H1 (cell line): Measurements from ENCODE around the gene NARS2. TPM values are rescaled to one million over a fixed set of nuclear protein-coding genes. Genes with fewer than 3 reads are reported as not detected.

Source experiments
- CTCF ChIA-PET: fragments of 300-600 bp; sonication (Branson Sonifier 250); formaldehyde crosslinking; loops from one replicate; lab custom pipeline; 2021; ENCODE audit not compliant: partially characterized antibody; lab: Charles Lee
- POLR2A ChIA-PET: fragments of 300-600 bp; sonication (Branson Sonifier 250); formaldehyde crosslinking; loops from one replicate; lab custom pipeline; 2021; ENCODE audit warnings: inconsistent platforms; ENCODE audit not compliant: partially characterized antibody; lab: Charles Lee
- DNase-seq, 2 experiments: peaks; one replicate each; pipeline versions ENCODE4 v3.0.0 to v3.0.0-alpha.2; 2010 to 2022; ENCODE audit warnings: low spot score in 2 of 2, low read depth in 1 of 2, mixed read lengths in 1 of 2
- FAIRE-seq: peaks from 2 replicates; lab custom pipeline; 2011; peaks lifted over from hg19 to GRCh38; lab: Jason Lieb, UNC
- H2AFZ ChIP-seq: 2 replicates; pipeline ENCODE4 v1.8.1; 2012; ENCODE audit warnings: low read length, inconsistent platforms
- H2AK5ac ChIP-seq: 2 replicates; pipeline ENCODE4 v1.6.1; 2013; ENCODE audit warnings: low read depth, low read length
- H2BK120ac ChIP-seq: replicated peaks from 2 replicates; pipeline ENCODE3; 2013; ENCODE audit warnings: low read depth, low read length, inconsistent platforms
- H2BK12ac ChIP-seq: 2 replicates; pipeline ENCODE4 v1.6.1; 2013; ENCODE audit warnings: low read depth, low read length
- H2BK15ac ChIP-seq: 2 replicates; pipeline ENCODE4 v1.6.1; 2013; ENCODE audit warnings: low read length
- H2BK20ac ChIP-seq: 2 replicates; pipeline ENCODE4 v1.6.1; 2013; ENCODE audit warnings: low read length
- H2BK5ac ChIP-seq: 2 replicates; pipeline ENCODE4 v1.6.1; 2013; ENCODE audit warnings: low read depth, low read length
- H3K14ac ChIP-seq: 2 replicates; pipeline ENCODE4 v1.6.1; 2013; ENCODE audit warnings: inconsistent platforms; ENCODE audit not compliant: insufficient read length
- H3K18ac ChIP-seq: 2 replicates; pipeline ENCODE4 v1.6.1; 2013; ENCODE audit warnings: low read length; ENCODE audit errors: extremely low read depth
- H3K23ac ChIP-seq: 2 replicates; pipeline ENCODE4 v1.6.1; 2013; ENCODE audit warnings: inconsistent platforms; ENCODE audit not compliant: insufficient read length
- H3K23me2 ChIP-seq: 2 replicates; pipeline ENCODE4 v1.6.1; 2013; ENCODE audit warnings: low read depth, low read length
- H3K27ac ChIP-seq: 2 replicates; pipeline ENCODE4 v1.6.1; 2011; ENCODE audit warnings: low read depth, low read length, inconsistent platforms
- H3K27me3 ChIP-seq, 4 experiments: replicated peaks in 1 of 4; 1 replicate in 1 of 4; 2 replicates in 3 of 4; pipeline versions ENCODE4 v1.6.1 to v1.8.1; 2011 to 2013; ENCODE audit warnings: low read length in 3 of 4, mild to moderate bottlenecking in 3 of 4, inconsistent platforms in 2 of 4, mixed read lengths in 2 of 4, moderate library complexity in 1 of 4; ENCODE audit not compliant: control insufficient read depth in 3 of 4, insufficient read depth in 3 of 4; ENCODE audit errors: extremely low read depth in 1 of 4
- H3K36me3 ChIP-seq, 4 experiments: 2 replicates each; pipeline versions ENCODE4 v1.6.1 to v1.8.1; 2011 to 2013; ENCODE audit warnings: mild to moderate bottlenecking in 4 of 4, low read length in 3 of 4, moderate library complexity in 2 of 4, control low read depth in 1 of 4, inconsistent platforms in 1 of 4; ENCODE audit not compliant: insufficient read depth in 4 of 4, control insufficient read depth in 2 of 4
- H3K4ac ChIP-seq: replicated peaks from 2 replicates; pipeline ENCODE3; 2013; ENCODE audit warnings: low read length, low read depth, mixed read lengths, inconsistent platforms; ENCODE audit not compliant: insufficient read length
- H3K4me1 ChIP-seq, 4 experiments: replicated peaks in 1 of 4; 1 replicate in 1 of 4; 2 replicates in 3 of 4; pipeline versions ENCODE4 v1.6.1 to v1.8.1; 2011 to 2013; ENCODE audit warnings: low read length in 3 of 4, inconsistent platforms in 2 of 4, mixed read lengths in 1 of 4; ENCODE audit not compliant: insufficient read depth in 4 of 4, control insufficient read depth in 3 of 4
- H3K4me2 ChIP-seq, 2 experiments: 2 replicates each; pipeline versions ENCODE4 v1.6.1 to v1.8.1; 2011 to 2013; ENCODE audit warnings: low read depth in 2 of 2, low read length in 2 of 2, control low read depth in 1 of 2, inconsistent platforms in 1 of 2, mild to moderate bottlenecking in 1 of 2; ENCODE audit not compliant: insufficient read depth in 1 of 2
- H3K4me3 ChIP-seq, 4 experiments: fragments of 200-600, 300-600 bp in 1 of 4; sonication (generic), shearing (Covaris generic), sonication (Bioruptor Twin) in 1 of 4; 2 replicates each; pipeline versions ENCODE4 v1.5.1 to v1.8.1; 2011 to 2016; ENCODE audit warnings: low read length in 4 of 4, low read depth in 3 of 4, control low read depth in 2 of 4, inconsistent platforms in 2 of 4, mild to moderate bottlenecking in 2 of 4, mixed read lengths in 1 of 4, moderate library complexity in 1 of 4; ENCODE audit not compliant: insufficient read depth in 2 of 4; ENCODE audit errors: extremely low read depth in 1 of 4
- H3K56ac ChIP-seq: replicated peaks from 2 replicates; pipeline ENCODE3; 2013; ENCODE audit warnings: low read depth, mild to moderate bottlenecking, mixed read lengths, low read length, inconsistent platforms; ENCODE audit not compliant: insufficient read length
- H3K79me1 ChIP-seq: 2 replicates; pipeline ENCODE4 v1.6.1; 2013; ENCODE audit warnings: low read depth, low read length, control low read depth
- H3K79me2 ChIP-seq, 2 experiments: 2 replicates each; pipeline versions ENCODE4 v1.6.1 to v1.8.1; 2012 to 2013; ENCODE audit warnings: low read length in 2 of 2, mild to moderate bottlenecking in 2 of 2, inconsistent platforms in 1 of 2; ENCODE audit not compliant: insufficient read depth in 2 of 2, control insufficient read depth in 1 of 2
- H3K9ac ChIP-seq, 4 experiments: replicated peaks in 1 of 4; 1 replicate in 1 of 4; 2 replicates in 3 of 4; pipeline versions ENCODE4 v1.6.1 to v1.8.1; 2011 to 2013; ENCODE audit warnings: low read depth in 3 of 4, low read length in 3 of 4, control low read depth in 2 of 4, mild to moderate bottlenecking in 2 of 4, moderate library complexity in 2 of 4, inconsistent platforms in 1 of 4; ENCODE audit errors: extremely low read depth in 1 of 4
- H3K9me3 ChIP-seq, 2 experiments: 2 replicates each; pipeline versions ENCODE4 v1.6.1 to v1.8.1; 2012 to 2013; ENCODE audit warnings: mild to moderate bottlenecking in 2 of 2, moderate library complexity in 2 of 2, control low read depth in 1 of 2, inconsistent platforms in 1 of 2, low read depth in 1 of 2, low read length in 1 of 2, mixed read lengths in 1 of 2; ENCODE audit not compliant: insufficient read depth in 2 of 2
- H4K20me1 ChIP-seq, 2 experiments: replicated peaks in 1 of 2; 2 replicates each; pipeline versions ENCODE3 to v1.8.1; 2011 to 2013; ENCODE audit warnings: inconsistent platforms in 2 of 2, low read length in 2 of 2, mild to moderate bottlenecking in 1 of 2; ENCODE audit not compliant: insufficient read depth in 2 of 2, control insufficient read depth in 1 of 2
- H4K5ac ChIP-seq: 2 replicates; pipeline ENCODE4 v1.6.1; 2013; ENCODE audit warnings: low read length, low read depth, mixed read lengths, inconsistent platforms; ENCODE audit not compliant: insufficient read length
- H4K8ac ChIP-seq: 2 replicates; pipeline ENCODE4 v1.8.0; 2013; ENCODE audit warnings: mild to moderate bottlenecking, moderate library complexity, low read length, inconsistent platforms; ENCODE audit not compliant: insufficient read depth; ENCODE audit errors: extremely low read depth
- H4K91ac ChIP-seq: replicated peaks from 2 replicates; pipeline ENCODE3; 2013; ENCODE audit warnings: low read length, mixed read lengths, inconsistent platforms; ENCODE audit not compliant: insufficient read length
- CTCF ChIP-seq, 3 experiments: IDR thresholded peaks; 1 replicate in 2 of 3; 2 replicates in 1 of 3; pipeline versions ENCODE4 v1.5.1 to v1.6.1; 2011; ENCODE audit warnings: low read length in 3 of 3, mild to moderate bottlenecking in 3 of 3, inconsistent platforms in 2 of 3, low read depth in 1 of 3, moderate library complexity in 1 of 3; ENCODE audit not compliant: insufficient read depth in 1 of 3; ENCODE audit errors: control extremely low read depth in 1 of 3
- EP300 ChIP-seq, 2 experiments: IDR thresholded peaks; 1 replicate in 1 of 2; 2 replicates in 1 of 2; pipeline ENCODE4 v1.6.1; 2011 to 2012; ENCODE audit warnings: low read depth in 2 of 2, low read length in 2 of 2, mild to moderate bottlenecking in 2 of 2, borderline replicate concordance in 1 of 2, inconsistent platforms in 1 of 2, moderate library complexity in 1 of 2
- RAD21 ChIP-seq, 2 experiments: IDR thresholded peaks in 1 of 2; conservative IDR thresholded peaks in 1 of 2; 2 replicates each; pipeline ENCODE4 v1.6.1; 2011; ENCODE audit warnings: low read depth in 2 of 2, low read length in 2 of 2, improper control_type of control experiment in 1 of 2, inconsistent platforms in 1 of 2, mild to moderate bottlenecking in 1 of 2, moderate library complexity in 1 of 2
- SIRT6 ChIP-seq: IDR thresholded peaks from one replicate; pipeline ENCODE4 v1.7.1; 2012; ENCODE audit warnings: low read length, inconsistent platforms
- WGBS, 2 experiments: shearing (Covaris generic) in 1 of 2; methylation state at CpG; one replicate each; pipeline versions ENCODE4 v1.1.6 to v1.1.7; 2013 to 2015; ENCODE audit warnings: low lambda C conversion rate in 2 of 2, mixed read lengths in 2 of 2, inconsistent platforms in 1 of 2, low coverage in 1 of 2, missing lambda C conversion rate in 1 of 2; ENCODE audit not compliant: insufficient replicate concordance in 2 of 2, insufficient coverage in 1 of 2, insufficient read length in 1 of 2; ENCODE audit errors: extremely low coverage in 1 of 2, missing lambda C conversion rate in 1 of 2; 5-methylcytosine and 5-hydroxymethylcytosine counted together
- polyA plus RNA-seq, 7 experiments: library from polyadenylated mRNA; depleted of rRNA in 3 of 7; stranded (reverse) in 5 of 7; unstranded in 2 of 7; fragments of >200 nt in 5 of 7; fragments of 200-250 nt in 2 of 7; gene quantifications; 1 replicate in 5 of 7; 2 replicates in 1 of 7; 4 replicates in 1 of 7; pipeline versions ENCODE4 v1.2.1 to v1.2.3, GENCODE V29; 2011 to 2013; ENCODE audit warnings: missing spikeins in 2 of 7, mixed read lengths in 2 of 7
- total RNA-seq: library from RNA; stranded (reverse); fragmentation: NEBNext Ultra II Directional; extraction: Animal tissue kit (Norgen Biotek cat#: 25700); gene quantifications from 2 replicates; pipeline ENCODE4 v1.2.1, GENCODE V29; 2021

NARS2 gene
- total and polyA plus RNA-seq, 2 of the 8 experiments (the other 6 are each of a cell fraction or from before 2014, with no cell fraction given) = 26.2 to 51.6 TPM

- Histone ChIP-seq H3K9me3 (no peaks in the 10 kb centered on the region), H3K9ac (no peak overlapping the region), H3K79me2 (no peaks in the 10 kb centered on the region), H3K23ac (no peak overlapping the region), H4K8ac (no peak overlapping the region), H3K56ac (no peak overlapping the region), H2AFZ (no peak overlapping the region), H2BK12ac (no peak overlapping the region), H4K91ac (no peak overlapping the region), H2BK5ac (no peak overlapping the region), H3K4me3 (no peak overlapping the region), H3K36me3 (no peaks in the 10 kb centered on the region; a peak in 2 of 8 replicates), H3K4ac (no peak overlapping the region), H4K5ac (no peak overlapping the region), H2BK20ac (no peak overlapping the region), H3K4me1 (peaks cover 0 to 3% (median 1%) of the 10 kb centered on the region in 4 experiments; a peak in 2 of 7 replicates), H2BK15ac (no peak overlapping the region), H4K20me1 (no peaks in the 10 kb centered on the region), H3K79me1 (no peaks in the 10 kb centered on the region), H2BK120ac (no peak overlapping the region), H2AK5ac (no peak overlapping the region), H3K27ac (no peak overlapping the region), H3K27me3 (no peaks in the 10 kb centered on the region), H3K4me2 (no peak overlapping the region), H3K23me2 (peaks cover 2% of the 10 kb centered on the region; the same call in 1 of the 2 replicates), H3K14ac (no peak overlapping the region), H3K18ac (no peak overlapping the region)
- FAIRE-seq (no peak), DNase-seq (no peak)
- TF ChIP-seq CTCF (IDR thresholded peaks at IDR 0.05; ENCODE audit: control extremely low read depth in 1 of 3, insufficient read depth in 1 of 3, low read depth in 1 of 3, low read length in 3 of 3) = peak; percentile 30 to 45 (median 33); a peak in 3 of 4 replicates
- 0 out of 3 replicates have a peak, but pooled peaks of 1 of the 2 experiments have one; percentile 4 for TF ChIP-seq EP300 (IDR thresholded peaks at IDR 0.05; ENCODE audit: borderline replicate concordance in 1 of 2, low read depth in 2 of 2, low read length in 2 of 2)
- TF ChIP-seq RAD21 (IDR thresholded peaks at IDR 0.05 in 1 of 2, conservative IDR thresholded peaks at IDR 0.05 in 1 of 2; ENCODE audit: low read depth in 2 of 2, low read length in 2 of 2) = peak; percentile 31 to 42; a peak in 2 of 4 replicates
- no peak for TF ChIP-seq SIRT6
- ChIA-PET POLR2A (interaction anchor here (5.9 kb wide), 1 partner anchor 14 kb away, joined by 33 read pairs; the partner anchor contains the start of gene GAB2), CTCF (interaction anchor here (0.6 to 6.4 kb wide), 13 partner anchors 8 to 267 kb away, joined by 3 to 87 read pairs (median 5); partner anchors contain the start of gene GAB2)
- WGBS, 2 experiments = 83% methylated on average over 3 of the region's 4 CpGs; no CpG with 5 or more reads in 1 of the 2 experiments
Observed at GRCh38 chr11:78432058-78432515, 142.6 kb downstream of the NARS2 start.
